ENCODE results near the gene RAB35.

DNA sequence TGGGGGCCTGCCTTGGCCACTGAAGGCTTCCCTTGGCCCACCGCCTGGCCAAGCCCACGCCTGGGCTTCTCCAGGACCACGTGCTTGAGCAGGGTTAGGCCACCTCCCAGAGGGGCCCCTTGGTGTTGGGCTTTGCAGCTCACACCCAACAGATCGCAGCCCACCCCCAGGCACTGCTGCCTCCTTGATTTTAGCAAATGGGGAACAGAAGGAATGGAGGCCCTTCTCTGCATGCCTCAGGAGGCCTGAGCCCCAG lies 23.3 kb downstream of the RAB35 start:
- TF ChIP-seq, protein P1, sequence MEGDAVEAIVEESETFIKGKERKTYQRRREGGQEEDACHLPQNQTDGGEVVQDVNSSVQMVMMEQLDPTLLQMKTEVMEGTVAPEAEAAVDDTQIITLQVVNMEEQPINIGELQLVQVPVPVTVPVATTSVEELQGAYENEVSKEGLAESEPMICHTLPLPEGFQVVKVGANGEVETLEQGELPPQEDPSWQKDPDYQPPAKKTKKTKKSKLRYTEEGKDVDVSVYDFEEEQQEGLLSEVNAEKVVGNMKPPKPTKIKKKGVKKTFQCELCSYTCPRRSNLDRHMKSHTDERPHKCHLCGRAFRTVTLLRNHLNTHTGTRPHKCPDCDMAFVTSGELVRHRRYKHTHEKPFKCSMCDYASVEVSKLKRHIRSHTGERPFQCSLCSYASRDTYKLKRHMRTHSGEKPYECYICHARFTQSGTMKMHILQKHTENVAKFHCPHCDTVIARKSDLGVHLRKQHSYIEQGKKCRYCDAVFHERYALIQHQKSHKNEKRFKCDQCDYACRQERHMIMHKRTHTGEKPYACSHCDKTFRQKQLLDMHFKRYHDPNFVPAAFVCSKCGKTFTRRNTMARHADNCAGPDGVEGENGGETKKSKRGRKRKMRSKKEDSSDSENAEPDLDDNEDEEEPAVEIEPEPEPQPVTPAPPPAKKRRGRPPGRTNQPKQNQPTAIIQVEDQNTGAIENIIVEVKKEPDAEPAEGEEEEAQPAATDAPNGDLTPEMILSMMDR (conservative IDR thresholded peaks at IDR 0.05 in 1 of 2, IDR thresholded peaks at IDR 0.05 in 1 of 2; ENCODE audit: extremely low read depth in 1 of 2, insufficient read depth in 1 of 2, low read depth in 1 of 2, low read length in 2 of 2) = no peak
- TF ChIP-seq EZH2 (IDR thresholded peaks at IDR 0.05; ENCODE audit: borderline replicate concordance, low read length) = no peak
